SU-DHL-6 (cell line): Measurements from ENCODE around the gene GGACT.

Experiments used
- EZH2phosphoT487 ChIP-seq: fragments of 200-600 bp; sonication (generic), shearing (Covaris generic); conservative IDR thresholded peaks from 2 replicates; pipeline ENCODE4 v1.6.1; 2018; ENCODE audit warnings: mild to moderate bottlenecking, antibody characterized with exemption, low read length, moderate library complexity, mixed read lengths
- TF ChIP-seq, protein P1 (sequence below): fragments of 200-600 bp; sonication (generic); IDR thresholded peaks from one replicate; pipeline ENCODE4 v1.5.1; 2017; ENCODE audit warnings: antibody characterized with exemption, mild to moderate bottlenecking, low read length, moderate library complexity; ENCODE audit not compliant: insufficient read depth, poor library complexity, severe bottlenecking

DNA sequence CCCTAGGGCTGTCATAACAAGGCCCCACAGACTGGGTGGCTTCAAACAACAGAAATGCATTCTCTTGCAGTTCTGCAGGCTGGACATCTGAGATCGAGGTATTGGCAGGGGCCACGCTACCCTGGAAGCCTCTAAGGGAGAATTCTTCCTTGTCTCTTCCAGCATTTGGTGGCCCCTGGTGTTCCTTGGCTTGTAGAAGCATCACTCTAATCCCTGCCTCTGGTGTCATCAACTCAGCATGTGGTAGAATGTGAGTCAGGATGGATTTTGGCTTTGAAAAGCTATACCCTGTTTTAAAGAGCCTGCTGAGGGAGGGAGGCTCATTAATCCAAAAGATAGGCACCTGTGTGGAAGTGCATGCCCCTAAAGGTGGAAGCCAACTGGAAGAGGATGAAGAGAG, 7.9 kb upstream of the GGACT start:
- TF ChIP-seq, protein P1, sequence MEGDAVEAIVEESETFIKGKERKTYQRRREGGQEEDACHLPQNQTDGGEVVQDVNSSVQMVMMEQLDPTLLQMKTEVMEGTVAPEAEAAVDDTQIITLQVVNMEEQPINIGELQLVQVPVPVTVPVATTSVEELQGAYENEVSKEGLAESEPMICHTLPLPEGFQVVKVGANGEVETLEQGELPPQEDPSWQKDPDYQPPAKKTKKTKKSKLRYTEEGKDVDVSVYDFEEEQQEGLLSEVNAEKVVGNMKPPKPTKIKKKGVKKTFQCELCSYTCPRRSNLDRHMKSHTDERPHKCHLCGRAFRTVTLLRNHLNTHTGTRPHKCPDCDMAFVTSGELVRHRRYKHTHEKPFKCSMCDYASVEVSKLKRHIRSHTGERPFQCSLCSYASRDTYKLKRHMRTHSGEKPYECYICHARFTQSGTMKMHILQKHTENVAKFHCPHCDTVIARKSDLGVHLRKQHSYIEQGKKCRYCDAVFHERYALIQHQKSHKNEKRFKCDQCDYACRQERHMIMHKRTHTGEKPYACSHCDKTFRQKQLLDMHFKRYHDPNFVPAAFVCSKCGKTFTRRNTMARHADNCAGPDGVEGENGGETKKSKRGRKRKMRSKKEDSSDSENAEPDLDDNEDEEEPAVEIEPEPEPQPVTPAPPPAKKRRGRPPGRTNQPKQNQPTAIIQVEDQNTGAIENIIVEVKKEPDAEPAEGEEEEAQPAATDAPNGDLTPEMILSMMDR: no peak
- no peak for TF ChIP-seq EZH2phosphoT487
